HepG2 (cell line): ENCODE measurements around the gene TM7SF3. TPM values are rescaled to one million over a fixed set of nuclear protein-coding genes. Genes with fewer than 3 reads are reported as not detected.

ENCODE experiments used
- DR1 ChIP-seq: sonication (generic); formaldehyde crosslinking; IDR thresholded peaks from 2 replicates; pipeline ENCODE4 v1.8.0; 2021; ENCODE audit warnings: mild to moderate bottlenecking, missing genetic modification reagents, inconsistent platforms
- GMEB1 ChIP-seq: sonication (generic); formaldehyde crosslinking; IDR thresholded peaks from 2 replicates; pipeline ENCODE4 v1.5.1; 2020; ENCODE audit warnings: missing genetic modification reagents, mild to moderate bottlenecking, borderline replicate concordance
- HMGXB3 ChIP-seq: sonication (generic); formaldehyde crosslinking; IDR thresholded peaks from 2 replicates; pipeline ENCODE4 v1.4.0; 2020; ENCODE audit warnings: missing genetic modification reagents, borderline replicate concordance
- JUND ChIP-seq: sonication (generic); formaldehyde crosslinking; IDR thresholded peaks from 2 replicates; pipeline ENCODE4 v1.8.0; 2022; ENCODE audit warnings: mild to moderate bottlenecking, missing genetic modification reagents
- NFE2 ChIP-seq: sonication (generic); formaldehyde crosslinking; IDR thresholded peaks from 2 replicates; pipeline ENCODE4 v1.4.0; 2020; ENCODE audit warnings: missing genetic modification reagents
- NR2F2 ChIP-seq: IDR thresholded peaks from 2 replicates; pipeline ENCODE4 v1.6.1; 2012; ENCODE audit warnings: low read depth, inconsistent platforms, borderline replicate concordance
- PRMT3 ChIP-seq: sonication (generic); formaldehyde crosslinking; IDR thresholded peaks from 2 replicates; pipeline ENCODE4 v1.8.1; 2022; ENCODE audit warnings: low read depth, mild to moderate bottlenecking, moderate library complexity, missing genetic modification reagents, borderline replicate concordance
- SNAPC5 ChIP-seq: sonication (generic); formaldehyde crosslinking; IDR thresholded peaks from 2 replicates; pipeline ENCODE4 v1.8.1; 2023; ENCODE audit warnings: mild to moderate bottlenecking, missing genetic modification reagents, borderline replicate concordance
- SRSF1 ChIP-seq: fragments of 200-400 bp; formaldehyde crosslinking; optimal IDR thresholded peaks from 2 replicates; pipeline ENCODE3; 2017; ENCODE audit warnings: mild to moderate bottlenecking, low read depth, low read length, moderate library complexity
- ZFAT ChIP-seq: sonication (generic); formaldehyde crosslinking; conservative IDR thresholded peaks from 2 replicates; pipeline ENCODE4 v1.8.1; 2023; ENCODE audit warnings: missing genetic modification reagents, inconsistent platforms
- ZFP82 ChIP-seq: sonication (generic); formaldehyde crosslinking; IDR thresholded peaks from 2 replicates; pipeline ENCODE4 v1.5.1; 2020; ENCODE audit warnings: mild to moderate bottlenecking, missing genetic modification reagents, borderline replicate concordance
- ZNF143 ChIP-seq: sonication (generic); formaldehyde crosslinking; IDR thresholded peaks from 2 replicates; pipeline ENCODE4 v1.4.0; 2020; ENCODE audit warnings: missing genetic modification reagents
- ZNF160 ChIP-seq: sonication (generic); formaldehyde crosslinking; IDR thresholded peaks from 2 replicates; pipeline ENCODE4 v1.8.0; 2022; ENCODE audit warnings: mild to moderate bottlenecking, inconsistent platforms, missing genetic modification reagents
- ZNF235 ChIP-seq: sonication (generic); formaldehyde crosslinking; IDR thresholded peaks from 2 replicates; pipeline ENCODE4 v1.8.1; 2023; ENCODE audit warnings: mild to moderate bottlenecking, missing genetic modification reagents, borderline replicate concordance
- ZNF563 ChIP-seq: sonication (generic); formaldehyde crosslinking; IDR thresholded peaks from 2 replicates; pipeline ENCODE4 v1.8.0; 2022; ENCODE audit warnings: mild to moderate bottlenecking, moderate library complexity, missing genetic modification reagents
- ZNF576 ChIP-seq: sonication (generic); formaldehyde crosslinking; IDR thresholded peaks from 2 replicates; pipeline ENCODE4 v1.4.0; 2020; ENCODE audit warnings: mild to moderate bottlenecking, missing genetic modification reagents
- ZNF841 ChIP-seq: sonication (generic); formaldehyde crosslinking; IDR thresholded peaks from 2 replicates; pipeline ENCODE4 v1.8.1; 2023; ENCODE audit warnings: missing genetic modification reagents, borderline replicate concordance
- ZUFSP ChIP-seq: sonication (generic); formaldehyde crosslinking; IDR thresholded peaks from 2 replicates; pipeline ENCODE4 v1.9.0; 2021; ENCODE audit warnings: missing genetic modification reagents, mild to moderate bottlenecking, borderline replicate concordance
- polyA plus RNA-seq, 8 experiments: library from polyadenylated mRNA; depleted of rRNA in 3 of 8; stranded (reverse) in 7 of 8; unstranded in 1 of 8; fragments of >200 nt; fragmentation: Illumina TruSeq in 4 of 8; extraction: Trizol in 4 of 8; gene quantifications; 2 replicates each; pipeline versions ENCODE4 v1.2.1 to v1.2.3, GENCODE V29; 2011 to 2016; ENCODE audit warnings: low read depth in 4 of 8, missing spikeins in 1 of 8, mixed read lengths in 1 of 8; ENCODE audit not compliant: insufficient read depth in 1 of 8
- total RNA-seq, 5 experiments: library from RNA; depleted of rRNA; stranded (reverse); fragments of >200 nt; fragmentation: Illumina TruSeq; extraction: Trizol; gene quantifications; 2 replicates each; pipeline ENCODE4 v1.2.3, GENCODE V29; 2016; ENCODE audit warnings: low read depth in 1 of 5

The TM7SF3 gene
- total and polyA plus RNA-seq, 2 of the 13 experiments (the other 11 are each of a cell fraction or from before 2014, with no cell fraction given) = 116 to 142 TPM

GRCh38 chr12:26937863-26938700 lies 76.1 kb downstream of the TM7SF3 start, which contains the start of the genes FGFR1OP2 and INTS13 (continued):
- no peak for TF ChIP-seq ZFAT (CRISPR knock-in tag)
- peak; percentile 86 for TF ChIP-seq SRSF1
- TF ChIP-seq DR1 (CRISPR knock-in tag) = peak; percentile 72; the same call in 1 of the 2 replicates
- no peak for TF ChIP-seq JUND
- TF ChIP-seq ZFP82 (CRISPR knock-in tag) = peak; percentile 45; the same call in 1 of the 2 replicates
- TF ChIP-seq ZNF160 = peak; percentile 22; the same call in 1 of the 2 replicates
- TF ChIP-seq ZNF576 (CRISPR knock-in tag) = no peak; the same call in 1 of the 2 replicates
- TF ChIP-seq ZUFSP (CRISPR knock-in tag) = no peak
- no peak for TF ChIP-seq NFE2
- TF ChIP-seq GMEB1 (CRISPR knock-in tag) = no peak; the same call in 1 of the 2 replicates
- TF ChIP-seq ZNF563 = peak; percentile 59; the same call in 1 of the 2 replicates
- no peak for TF ChIP-seq HMGXB3 (CRISPR knock-in tag)
- peak; percentile 12; the same call in 1 of the 2 replicates for TF ChIP-seq ZNF143 (CRISPR knock-in tag)
- TF ChIP-seq ZNF841 (CRISPR knock-in tag) = no peak
- TF ChIP-seq NR2F2 = no peak; the same call in 1 of the 2 replicates
- TF ChIP-seq PRMT3 = no peak
- no peak for TF ChIP-seq ZNF235 (CRISPR knock-in tag)
- TF ChIP-seq SNAPC5 = no peak
